HepG2 (cell line): ENCODE results near the gene CCL17. TPM values are rescaled to one million over a fixed set of nuclear protein-coding genes. Genes with fewer than 3 reads are reported as not detected.
A peak's percentile ranks its signal among the peaks of the same experiment; 100 is the strongest.

Source experiments
- ATF1 ChIP-seq: IDR thresholded peaks from 2 replicates; pipeline ENCODE4 v1.6.1; 2016; ENCODE audit warnings: mild to moderate bottlenecking, control low read depth
- ATF7-NPFF ChIP-seq: sonication (generic); formaldehyde crosslinking; IDR thresholded peaks from 2 replicates; pipeline ENCODE4 v1.8.1; 2023; ENCODE audit warnings: mild to moderate bottlenecking, low read depth, missing genetic modification reagents, moderate library complexity
- EED ChIP-seq: sonication (generic); formaldehyde crosslinking; IDR thresholded peaks from 2 replicates; pipeline ENCODE4 v1.5.0; 2020; ENCODE audit warnings: mild to moderate bottlenecking, missing genetic modification reagents
- ELF3 ChIP-seq: IDR thresholded peaks from 2 replicates; pipeline ENCODE4 v1.6.1; 2016; ENCODE audit warnings: missing genetic modification reagents, missing compliant biosample characterization
- ETV6 ChIP-seq: sonication (generic); formaldehyde crosslinking; conservative IDR thresholded peaks from 2 replicates; pipeline ENCODE4 v1.4.0; 2020; ENCODE audit warnings: missing genetic modification reagents
- FOXO1 ChIP-seq: sonication (generic); formaldehyde crosslinking; IDR thresholded peaks from 2 replicates; pipeline ENCODE4 v1.4.0; 2020; ENCODE audit warnings: missing genetic modification reagents
- LCORL ChIP-seq, 2 experiments: fragments of 450-650 bp in 1 of 2; sonication (generic) in 1 of 2; formaldehyde crosslinking in 1 of 2; IDR thresholded peaks; 2 replicates each; pipeline versions ENCODE4 v1.5.0 to v1.6.1; 2017 to 2020; ENCODE audit warnings: antibody characterized with exemption in 1 of 2, missing genetic modification reagents in 1 of 2
- MYC ChIP-seq: sonication (generic); formaldehyde crosslinking; IDR thresholded peaks from 2 replicates; pipeline ENCODE4 v1.9.0; 2021; ENCODE audit warnings: missing genetic modification reagents, borderline replicate concordance
- NCOA5 ChIP-seq: sonication (generic); formaldehyde crosslinking; IDR thresholded peaks from 2 replicates; pipeline ENCODE4 v1.4.0; 2020; ENCODE audit warnings: missing genetic modification reagents
- PAWR ChIP-seq: sonication (generic); formaldehyde crosslinking; IDR thresholded peaks from 2 replicates; pipeline ENCODE4 v1.4.0; 2020; ENCODE audit warnings: missing genetic modification reagents, mild to moderate bottlenecking, borderline replicate concordance
- SAP130 ChIP-seq: IDR thresholded peaks from 2 replicates; pipeline ENCODE4 v1.6.1; 2016; ENCODE audit warnings: low read depth
- SOX6 ChIP-seq, 2 experiments: fragments of 450-650 bp in 1 of 2; sonication (generic) in 1 of 2; formaldehyde crosslinking in 1 of 2; IDR thresholded peaks; 2 replicates each; pipeline versions ENCODE4 v1.4.0 to v1.6.1; 2017 to 2020; ENCODE audit warnings: antibody characterized with exemption in 1 of 2, mild to moderate bottlenecking in 1 of 2, missing genetic modification reagents in 1 of 2
- TCF12 ChIP-seq, 2 experiments: fragments of 450-650 bp in 1 of 2; sonication (generic) in 1 of 2; formaldehyde crosslinking in 1 of 2; IDR thresholded peaks; 2 replicates each; pipeline versions ENCODE4 v1.6.1 to v1.8.0; 2017 to 2022; ENCODE audit warnings: antibody characterized with exemption in 1 of 2, mild to moderate bottlenecking in 1 of 2, missing genetic modification reagents in 1 of 2, moderate library complexity in 1 of 2
- ZBTB2 ChIP-seq: sonication (generic); formaldehyde crosslinking; IDR thresholded peaks from 2 replicates; pipeline ENCODE4 v1.8.0; 2022; ENCODE audit warnings: low read depth, missing genetic modification reagents
- ZC3H13 ChIP-seq: sonication (generic); formaldehyde crosslinking; IDR thresholded peaks from 2 replicates; pipeline ENCODE4 v1.8.1; 2023; ENCODE audit warnings: mild to moderate bottlenecking, missing genetic modification reagents, moderate library complexity
- ZFP36 ChIP-seq: fragments of 150-350 bp; IDR thresholded peaks from 2 replicates; pipeline ENCODE4 v1.6.1; 2018; ENCODE audit warnings: borderline replicate concordance, low read length, low read depth; ENCODE audit not compliant: partially characterized antibody
- ZNF143 ChIP-seq: sonication (generic); formaldehyde crosslinking; IDR thresholded peaks from 2 replicates; pipeline ENCODE4 v1.4.0; 2020; ENCODE audit warnings: missing genetic modification reagents
- ZNF282 ChIP-seq: fragments of 450-650 bp; IDR thresholded peaks from 2 replicates; pipeline ENCODE4 v1.6.1; 2018; ENCODE audit not compliant: partially characterized antibody
- ZNF326 ChIP-seq: sonication (generic); formaldehyde crosslinking; IDR thresholded peaks from 2 replicates; pipeline ENCODE4 v1.4.0; 2020; ENCODE audit warnings: missing genetic modification reagents, borderline replicate concordance
- ZNF660 ChIP-seq: sonication (generic); formaldehyde crosslinking; IDR thresholded peaks from 2 replicates; pipeline ENCODE4 v1.5.1; 2020; ENCODE audit warnings: mild to moderate bottlenecking, low read depth, missing genetic modification reagents, borderline replicate concordance
- polyA plus RNA-seq, 8 experiments: library from polyadenylated mRNA; depleted of rRNA in 3 of 8; stranded (reverse) in 7 of 8; unstranded in 1 of 8; fragments of >200 nt; fragmentation: Illumina TruSeq in 4 of 8; extraction: Trizol in 4 of 8; gene quantifications; 2 replicates each; pipeline versions ENCODE4 v1.2.1 to v1.2.3, GENCODE V29; 2011 to 2016; ENCODE audit warnings: low read depth in 4 of 8, missing spikeins in 1 of 8, mixed read lengths in 1 of 8; ENCODE audit not compliant: insufficient read depth in 1 of 8
- total RNA-seq, 5 experiments: library from RNA; depleted of rRNA; stranded (reverse); fragments of >200 nt; fragmentation: Illumina TruSeq; extraction: Trizol; gene quantifications; 2 replicates each; pipeline ENCODE4 v1.2.3, GENCODE V29; 2016; ENCODE audit warnings: low read depth in 1 of 5
- TF ChIP-seq, protein P1 (sequence below): sonication (generic); formaldehyde crosslinking; IDR thresholded peaks from 2 replicates; pipeline ENCODE4 v1.4.0; 2020; ENCODE audit warnings: missing genetic modification reagents, low read depth, mild to moderate bottlenecking, borderline replicate concordance
- TF ChIP-seq, protein P2 (sequence below): sonication (generic); formaldehyde crosslinking; IDR thresholded peaks from 2 replicates; pipeline ENCODE4 v1.4.0; 2020; ENCODE audit warnings: mild to moderate bottlenecking, missing genetic modification reagents

CCL17 gene
- total and polyA plus RNA-seq, 2 of the 13 experiments (the other 11 are each of a cell fraction or from before 2014, with no cell fraction given): not detected

DNA sequence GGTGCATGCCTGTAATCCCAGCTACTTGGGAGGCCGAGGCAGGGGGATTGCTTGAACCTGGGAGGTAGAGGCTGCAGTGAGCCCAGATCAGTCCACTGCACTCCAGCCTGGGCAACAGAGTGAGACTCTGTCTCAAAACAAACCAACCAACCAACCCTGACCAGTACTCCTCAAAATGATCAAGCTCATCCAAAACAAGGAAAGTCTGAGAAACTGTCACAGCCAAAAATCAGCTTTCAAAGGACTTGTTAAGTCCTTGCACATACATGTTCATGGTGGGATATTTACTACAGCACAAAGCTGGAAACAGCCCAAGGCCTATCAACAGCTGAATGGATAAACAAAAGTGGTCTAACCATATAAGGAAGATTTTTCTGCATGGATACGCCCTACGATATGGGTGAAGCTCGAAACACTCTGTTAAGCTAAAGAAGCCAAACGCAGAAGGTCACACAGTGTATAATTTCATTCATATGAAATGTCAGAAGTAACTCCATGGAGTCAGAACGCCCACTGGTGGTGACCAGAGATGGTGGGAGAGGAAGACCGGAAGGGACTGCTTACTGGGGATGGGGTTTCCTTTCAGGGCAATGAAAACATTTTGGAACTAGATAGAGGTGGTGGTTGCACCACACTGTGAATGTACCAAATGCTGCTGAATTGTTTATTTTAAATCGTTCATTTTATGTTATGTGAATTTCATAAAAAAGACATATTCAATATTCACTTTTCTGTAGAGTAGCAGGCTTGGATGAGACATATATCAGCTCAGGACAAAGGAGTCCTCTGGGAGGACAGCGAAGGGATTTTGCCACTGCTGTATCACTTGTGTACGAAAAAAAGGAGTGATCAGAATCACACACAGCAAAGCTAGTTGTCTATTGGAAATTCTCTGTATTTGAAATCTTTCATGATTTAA, 17.7 kb downstream of the CCL17 start (continued):
- TF ChIP-seq ETV6: no peak
- no peak for TF ChIP-seq ZNF660 (CRISPR knock-in tag)
- no peak for TF ChIP-seq ZNF282
- TF ChIP-seq PAWR (CRISPR knock-in tag): no peak
- TF ChIP-seq, protein P1, sequence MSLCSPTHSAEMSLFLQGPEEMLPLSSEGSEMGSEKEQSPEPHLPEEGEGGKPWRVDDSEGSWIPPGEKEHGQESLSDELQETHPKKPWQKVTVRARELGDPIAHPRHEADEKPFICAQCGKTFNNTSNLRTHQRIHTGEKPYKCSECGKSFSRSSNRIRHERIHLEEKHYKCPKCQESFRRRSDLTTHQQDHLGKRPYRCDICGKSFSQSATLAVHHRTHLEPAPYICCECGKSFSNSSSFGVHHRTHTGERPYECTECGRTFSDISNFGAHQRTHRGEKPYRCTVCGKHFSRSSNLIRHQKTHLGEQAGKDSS: no peak
- no peak for TF ChIP-seq TCF12 (IDR thresholded peaks at IDR 0.05)
- no peak for TF ChIP-seq TCF12 (CRISPR knock-in tag; IDR thresholded peaks at IDR 0.05)
- TF ChIP-seq ZFP36: no peak
- no peak for TF ChIP-seq ZNF326 (CRISPR knock-in tag)
- TF ChIP-seq ZBTB2 (CRISPR knock-in tag): no peak
- TF ChIP-seq, protein P2, sequence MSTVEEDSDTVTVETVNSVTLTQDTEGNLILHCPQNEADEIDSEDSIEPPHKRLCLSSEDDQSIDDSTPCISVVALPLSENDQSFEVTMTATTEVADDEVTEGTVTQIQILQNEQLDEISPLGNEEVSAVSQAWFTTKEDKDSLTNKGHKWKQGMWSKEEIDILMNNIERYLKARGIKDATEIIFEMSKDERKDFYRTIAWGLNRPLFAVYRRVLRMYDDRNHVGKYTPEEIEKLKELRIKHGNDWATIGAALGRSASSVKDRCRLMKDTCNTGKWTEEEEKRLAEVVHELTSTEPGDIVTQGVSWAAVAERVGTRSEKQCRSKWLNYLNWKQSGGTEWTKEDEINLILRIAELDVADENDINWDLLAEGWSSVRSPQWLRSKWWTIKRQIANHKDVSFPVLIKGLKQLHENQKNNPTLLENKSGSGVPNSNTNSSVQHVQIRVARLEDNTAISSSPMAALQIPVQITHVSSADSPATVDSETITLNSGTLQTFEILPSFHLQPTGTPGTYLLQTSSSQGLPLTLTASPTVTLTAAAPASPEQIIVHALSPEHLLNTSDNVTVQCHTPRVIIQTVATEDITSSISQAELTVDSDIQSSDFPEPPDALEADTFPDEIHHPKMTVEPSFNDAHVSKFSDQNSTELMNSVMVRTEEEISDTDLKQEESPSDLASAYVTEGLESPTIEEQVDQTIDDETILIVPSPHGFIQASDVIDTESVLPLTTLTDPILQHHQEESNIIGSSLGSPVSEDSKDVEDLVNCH (CRISPR knock-in tag): no peak
- no peak for TF ChIP-seq SOX6 (IDR thresholded peaks at IDR 0.05)
- 0 out of 2 replicates have a peak, but pooled peaks have one; percentile 21 for TF ChIP-seq SOX6 (CRISPR knock-in tag; IDR thresholded peaks at IDR 0.05)
- no peak for TF ChIP-seq MYC
- no peak for TF ChIP-seq ZC3H13
- no peak for TF ChIP-seq EED (CRISPR knock-in tag)
- TF ChIP-seq SAP130 (CRISPR knock-in tag): peak; percentile 58
- TF ChIP-seq ELF3: peak; percentile 25; the same call in 1 of the 2 replicates
- TF ChIP-seq ATF1 (CRISPR knock-in tag): no peak
- no peak for TF ChIP-seq LCORL (IDR thresholded peaks at IDR 0.05)
- TF ChIP-seq LCORL (CRISPR knock-in tag; IDR thresholded peaks at IDR 0.05): 0 out of 2 replicates have a peak, but pooled peaks have one; percentile 19
- TF ChIP-seq ATF7-NPFF (CRISPR knock-in tag): no peak
- TF ChIP-seq ZNF143: no peak
- TF ChIP-seq FOXO1 (CRISPR knock-in tag): no peak
- no peak for TF ChIP-seq NCOA5 (CRISPR knock-in tag)
